GM19463 (cell line): ENCODE data around the gene PLCL2.
A peak's percentile ranks its signal among the peaks of the same experiment; 100 is the strongest.

Experiments used
- ATAC-seq: cut with Tn5 transposase; IDR thresholded peaks from one replicate; pipeline ENCODE4 v1.9.1; 2021; ENCODE audit warnings: mild to moderate bottlenecking, moderate library complexity; ENCODE audit not compliant: unreplicated experiment

Gene PLCL2

GRCh38 chr3:16864610-16865313 is 20.0 kb upstream of the PLCL2 start:
- peak; percentile 47 for ATAC-seq

GRCh38 chr3:16865335-16865734 is 19.4 kb upstream of the PLCL2 start:
- ATAC-seq, result no peak

- no peak for ATAC-seq
Measured at GRCh38 chr3:16866571-16866970, 18.2 kb upstream of the PLCL2 start.

GRCh38 chr3:16868513-16868912 is 16.2 kb upstream of the PLCL2 start:
- no peak for ATAC-seq

GRCh38 chr3:16869261-16870005 is 15.3 kb upstream of the PLCL2 start:
- no peak for ATAC-seq

- ATAC-seq, result no peak
Measured at GRCh38 chr3:16871915-16872842, 12.6 kb upstream of the PLCL2 start.

- ATAC-seq, result no peak
Measured at GRCh38 chr3:16873872-16874271, 10.9 kb upstream of the PLCL2 start.

- ATAC-seq, result no peak
Measured at GRCh38 chr3:16875876-16876550, 8.7 kb upstream of the PLCL2 start.

GRCh38 chr3:16877505-16877904 is 7.2 kb upstream of the PLCL2 start:
- ATAC-seq, result no peak

- no peak for ATAC-seq
Measured at GRCh38 chr3:16877911-16878310, 6.8 kb upstream of the PLCL2 start.

- ATAC-seq, result no peak
Measured at GRCh38 chr3:16881896-16882630, 2.7 kb upstream of the PLCL2 start.

GRCh38 chr3:16883057-16883722 is 1.6 kb upstream of the PLCL2 start:
- ATAC-seq, result no peak

- ATAC-seq, result no peak
Measured at GRCh38 chr3:16883723-16884083, 1.1 kb upstream of the PLCL2 start.

GRCh38 chr3:16884084-16884747 is 539 bp upstream of the PLCL2 start:
- peak; percentile 45 for ATAC-seq

GRCh38 chr3:16885593-16886302 is 993 bp downstream of the PLCL2 start:
- peak; percentile 30 for ATAC-seq

- no peak for ATAC-seq
Measured at GRCh38 chr3:16886303-16886683, 1.5 kb downstream of the PLCL2 start.

GRCh38 chr3:16887130-16887529 is 2.4 kb downstream of the PLCL2 start:
- no peak for ATAC-seq

- ATAC-seq, result no peak
Measured at GRCh38 chr3:16888356-16888755, 3.6 kb downstream of the PLCL2 start.
